ENCODE results near the gene CUL2. TPM values are rescaled to one million over a fixed set of nuclear protein-coding genes. Genes with fewer than 3 reads are reported as not detected.

The CUL2 gene
- 13.1 and 15.0 TPM in 2 replicates for polyA plus RNA-seq (2012; rRNA removed)
- polyA plus RNA-seq (2012; cell fraction: cytosol; rRNA removed), result 20.3 and 22.2 TPM in 2 replicates
- 10.8 and 18.2 TPM in 2 replicates for polyA plus RNA-seq (2012; cell fraction: nucleus; rRNA removed)

- POLR2A ChIA-PET, result interaction anchor here (0.5 to 1.0 kb wide), 2 partner anchors 16 to 36 kb away, joined by 3 read pairs; partner anchors contain the start of gene CREM
- peaks cover 49% of the 10 kb centered on the region for H3K79me2 ChIP-seq (ENCODE audit: insufficient read depth)
- 0% methylated on average over 16 of the region's 59 CpGs for WGBS (ENCODE audit: low lambda C conversion rate)
- peak; percentile 69; the same call in 1 of the 2 replicates for TF ChIP-seq SIN3A (IDR thresholded peaks at IDR 0.05; ENCODE audit: borderline replicate concordance, low read depth, low read length)
- peak; percentile 84 for TF ChIP-seq MAX (IDR thresholded peaks at IDR 0.05; ENCODE audit: low read depth)
- TF ChIP-seq SMC3 (IDR thresholded peaks at IDR 0.05; ENCODE audit: low read depth, low read length), result no peak
- TF ChIP-seq FOXJ3 (CRISPR knock-in tag; IDR thresholded peaks at IDR 0.05), result no peak
- TF ChIP-seq TEAD4 (IDR thresholded peaks at IDR 0.05; ENCODE audit: borderline replicate concordance, insufficient read depth), result no peak
- no peak for TF ChIP-seq RXRA (IDR thresholded peaks at IDR 0.05; ENCODE audit: borderline replicate concordance, low read depth)
- no peak for TF ChIP-seq CTCF (IDR thresholded peaks at IDR 0.05)
- TF ChIP-seq GABPA (IDR thresholded peaks at IDR 0.05; ENCODE audit: low read depth), result no peak; the same call in 1 of the 2 replicates
- peak; percentile 61 for TF ChIP-seq MXI1 (IDR thresholded peaks at IDR 0.05; ENCODE audit: low read depth, low read length)
- peak; percentile 64 for TF ChIP-seq PBX3 (IDR thresholded peaks at IDR 0.05)
- no peak for TF ChIP-seq RAD21 (IDR thresholded peaks at IDR 0.05; ENCODE audit: low read length)
- TF ChIP-seq GATA2 (CRISPR knock-in tag; IDR thresholded peaks at IDR 0.05), result no peak
- TF ChIP-seq IRF3 (IDR thresholded peaks at IDR 0.05; ENCODE audit: low read depth, low read length), result no peak
- TF ChIP-seq POLR2AphosphoS5 (IDR thresholded peaks at IDR 0.05; ENCODE audit: low read depth, low read length), result peak; percentile 55; the same call in 1 of the 2 replicates
- no peak for TF ChIP-seq CHD2 (IDR thresholded peaks at IDR 0.05; ENCODE audit: low read length, partially characterized antibody)
- TF ChIP-seq EZH2phosphoT487 (IDR thresholded peaks at IDR 0.05; ENCODE audit: borderline replicate concordance, low read depth), result no peak
- TF ChIP-seq EP300 (IDR thresholded peaks at IDR 0.05; ENCODE audit: borderline replicate concordance in 1 of 2, low read depth in 1 of 2, low read length in 1 of 2), result peak in 1 of 2 experiments; percentile 54; a peak in 1 of 4 replicates
- 0 out of 2 replicates have a peak, but pooled peaks have one; percentile 33 for TF ChIP-seq NFIC (IDR thresholded peaks at IDR 0.05; ENCODE audit: borderline replicate concordance)
- TF ChIP-seq ZBTB33 (IDR thresholded peaks at IDR 0.05; ENCODE audit: borderline replicate concordance, low read depth), result 0 out of 2 replicates have a peak, but pooled peaks have one; percentile 37
- TF ChIP-seq FOSL2 (IDR thresholded peaks at IDR 0.05; ENCODE audit: borderline replicate concordance, low read depth), result no peak
- no peak for TF ChIP-seq JUND (IDR thresholded peaks at IDR 0.05)
- peak; percentile 89 for TF ChIP-seq YY1 (IDR thresholded peaks at IDR 0.05; ENCODE audit: low read depth)
- TF ChIP-seq TCF12 (IDR thresholded peaks at IDR 0.05), result peak; percentile 29; the same call in 1 of the 2 replicates
- TF ChIP-seq RFX5 (IDR thresholded peaks at IDR 0.05; ENCODE audit: low read length), result no peak
- no peak for TF ChIP-seq RCOR1 (IDR thresholded peaks at IDR 0.05; ENCODE audit: low read length)
Observed at GRCh38 chr10:35090162-35090954, at the start of gene CUL2. Gene CUL2, minus strand, starts transcription at chr10:35090341. Its CDS starts 19,024 bp downstream, at chr10:35071317.

More at GRCh38 chr10:35090162-35090954, at the start of gene CUL2:
- peak within 1 kb of the TSS; percentile 91 for H3K9ac ChIP-seq
- CTCF ChIA-PET, result interaction anchor here (0.6 to 2.4 kb wide), 4 partner anchors 10 to 217 kb away, joined by 3 to 7 read pairs (median 4); no protein-coding TSS in a partner anchor
- no peaks in the 10 kb centered on the region for H3K27me3 ChIP-seq (ENCODE audit: insufficient read depth)
- H2AFZ ChIP-seq (ENCODE audit: low read depth), result peak within 1 kb of the TSS; percentile 93
- peak within 1 kb of the TSS; percentile 80 to 87; a peak in 3 of 4 replicates for H3K27ac ChIP-seq (ENCODE audit: low read depth in 2 of 2, low read length in 1 of 2)
- H3K4me1 ChIP-seq (ENCODE audit: control insufficient read depth in 1 of 2, insufficient read depth in 2 of 2, low read depth in 1 of 2, low read length in 1 of 2), result peaks cover 2 to 5% of the 10 kb centered on the region in 2 experiments; a peak in 1 of 4 replicates
- peak; percentile 97 for DNase-seq
- H4K20me1 ChIP-seq (ENCODE audit: insufficient read depth), result no peaks in the 10 kb centered on the region
- peak within 1 kb of the TSS; percentile 91 for H3K4me2 ChIP-seq
- no peaks in the 10 kb centered on the region for H3K9me3 ChIP-seq
- H3F3A ChIP-seq (replicated peaks; ENCODE audit: insufficient read depth), result no peaks in the 10 kb centered on the region
- peak within 1 kb of the TSS; percentile 64 to 82 for H3K4me3 ChIP-seq (ENCODE audit: low read depth in 2 of 2, low read length in 1 of 2)
- no peaks in the 10 kb centered on the region for H3K9me2 ChIP-seq
- peaks cover 0 to 8% of the 10 kb centered on the region in 2 experiments for H3K36me3 ChIP-seq (replicated peaks in 1 of 2; ENCODE audit: control insufficient read depth in 1 of 2, insufficient read depth in 2 of 2, low read length in 1 of 2)

All from SK-N-SH (cell line).